HepG2 (cell line): Measurements from ENCODE around the gene SRXN1. TPM values are rescaled to one million over a fixed set of nuclear protein-coding genes. Genes with fewer than 3 reads are reported as not detected.

ENCODE experiments used
- ATAC-seq: fragments of 200-7000 bp; cut with Tn5 transposase; 3 replicates; pipeline ENCODE4 v1.9.1; 2020; ENCODE audit warnings: mild to moderate bottlenecking, moderate library complexity
- BruUV-seq: library from RNA; stranded (reverse); fragments of 400-500 nt; replicated peaks from 2 replicates; lab custom pipeline; 2021; lab: Mats Ljungman, UMichigan
- CTCF ChIA-PET: fragments of 300-600 bp; formaldehyde crosslinking; extraction: SDS; loops from one replicate; lab custom pipeline; 2021; ENCODE audit warnings: low total read pairs, inconsistent platforms, low intra/inter-chr PET ratio; lab: Yijun Ruan, JAX
- POLR2A ChIA-PET: fragments of 350-600 bp; sonication (Branson Sonifier 250); formaldehyde crosslinking; loops from one replicate; lab custom pipeline; 2020; ENCODE audit warnings: antibody characterized with exemption, inconsistent platforms; lab: Yijun Ruan, JAX
- DNase-seq: peaks from one replicate; pipeline ENCODE4 v3.0.0-alpha.2; 2015; ENCODE audit warnings: low spot score
- FAIRE-seq: peaks from 3 replicates; lab custom pipeline; 2011; peaks lifted over from hg19 to GRCh38; lab: Jason Lieb, UNC
- H2AFZ ChIP-seq: one replicate; pipeline ENCODE4 v1.6.1; 2011; ENCODE audit warnings: low read length, inconsistent platforms
- H3K27ac ChIP-seq: fragments of 300-600 bp; 3 replicates; pipeline ENCODE4 v1.8.0; 2011; ENCODE audit warnings: mixed run types, mild to moderate bottlenecking, mixed read lengths, low read length, inconsistent platforms; ENCODE audit not compliant: insufficient read depth; ENCODE audit errors: extremely low read length
- H3K27me3 ChIP-seq, 2 experiments: fragments of 200-600 bp in 1 of 2; 2 replicates in 1 of 2; 3 replicates in 1 of 2; pipeline versions ENCODE4 v1.6.0 to v1.8.0; 2011; ENCODE audit warnings: low read length in 2 of 2, mild to moderate bottlenecking in 2 of 2, moderate library complexity in 2 of 2, inconsistent platforms in 1 of 2; ENCODE audit not compliant: insufficient read depth in 2 of 2, control insufficient read depth in 1 of 2
- H3K36me3 ChIP-seq, 2 experiments: fragments of 200-600 bp in 1 of 2; replicated peaks in 1 of 2; 2 replicates in 1 of 2; 3 replicates in 1 of 2; pipeline versions ENCODE4 v1.5.1 to v1.8.0; 2011; ENCODE audit warnings: low read length in 2 of 2, inconsistent platforms in 1 of 2; ENCODE audit not compliant: insufficient read depth in 2 of 2, control insufficient read depth in 1 of 2
- H3K4me1 ChIP-seq: 2 replicates; pipeline ENCODE4 v1.5.1; 2012; ENCODE audit warnings: low read length, inconsistent platforms; ENCODE audit not compliant: insufficient read depth
- H3K4me2 ChIP-seq: 2 replicates; pipeline ENCODE4 v1.6.0; 2011; ENCODE audit warnings: low read depth, low read length, inconsistent platforms
- H3K4me3 ChIP-seq, 3 experiments: fragments of 200-600 bp in 1 of 3; sonication (generic), shearing (Covaris generic) in 1 of 3; replicated peaks in 1 of 3; 2 replicates each; pipeline ENCODE4 v1.5.1; 2011 to 2016; ENCODE audit warnings: low read length in 3 of 3, inconsistent platforms in 2 of 3, low read depth in 2 of 3, mild to moderate bottlenecking in 2 of 3, control low read depth in 1 of 3, mixed read lengths in 1 of 3; ENCODE audit not compliant: insufficient read depth in 1 of 3
- H3K79me2 ChIP-seq: one replicate; pipeline ENCODE4 v1.6.1; 2011; ENCODE audit warnings: low read length, inconsistent platforms; ENCODE audit not compliant: insufficient read depth
- H3K9ac ChIP-seq: 2 replicates; pipeline ENCODE4 v1.6.0; 2011; ENCODE audit warnings: mild to moderate bottlenecking, low read depth, low read length, inconsistent platforms; ENCODE audit not compliant: insufficient read depth
- H3K9me3 ChIP-seq: 2 replicates; pipeline ENCODE4 v1.5.1; 2012; ENCODE audit warnings: mild to moderate bottlenecking, low read length
- H4K20me1 ChIP-seq: 2 replicates; pipeline ENCODE4 v1.6.0; 2011; ENCODE audit warnings: inconsistent platforms, mild to moderate bottlenecking, low read length, moderate library complexity; ENCODE audit not compliant: insufficient read depth
- CBX1 ChIP-seq: IDR thresholded peaks from one replicate; pipeline ENCODE4 v1.6.1; 2016; ENCODE audit warnings: antibody characterized with exemption, low read depth
- NFATC3 ChIP-seq: sonication (generic); formaldehyde crosslinking; IDR thresholded peaks from 2 replicates; pipeline ENCODE4 v1.5.1; 2020; ENCODE audit warnings: mild to moderate bottlenecking, missing genetic modification reagents
- NR2F1 ChIP-seq, 2 experiments: fragments of 450-650 bp in 1 of 2; formaldehyde crosslinking in 1 of 2; IDR thresholded peaks; 2 replicates each; pipeline versions ENCODE4 v1.5.0 to v1.6.1; 2016 to 2020; ENCODE audit warnings: mild to moderate bottlenecking in 1 of 2, missing compliant biosample characterization in 1 of 2, missing genetic modification reagents in 1 of 2, moderate library complexity in 1 of 2
- PAX8 ChIP-seq: sonication (generic); formaldehyde crosslinking; IDR thresholded peaks from 2 replicates; pipeline ENCODE4 v1.8.0; 2022; ENCODE audit warnings: mild to moderate bottlenecking, missing genetic modification reagents, borderline replicate concordance
- POLR2AphosphoS2 ChIP-seq: IDR thresholded peaks from 2 replicates; pipeline ENCODE4 v1.6.1; 2011; ENCODE audit warnings: low read depth, low read length, improper control_type of control experiment
- RARA ChIP-seq: IDR thresholded peaks from 2 replicates; pipeline ENCODE4 v1.6.1; 2016; ENCODE audit warnings: missing genetic modification reagents, missing compliant biosample characterization
- XBP1 ChIP-seq: sonication (generic); formaldehyde crosslinking; IDR thresholded peaks from 2 replicates; pipeline ENCODE4 v1.5.0; 2020; ENCODE audit warnings: missing genetic modification reagents
- ZKSCAN5 ChIP-seq: sonication (generic); formaldehyde crosslinking; IDR thresholded peaks from 2 replicates; pipeline ENCODE4 v1.5.1; 2020; ENCODE audit warnings: mild to moderate bottlenecking, missing genetic modification reagents
- ZNF451 ChIP-seq: sonication (generic); formaldehyde crosslinking; IDR thresholded peaks from 2 replicates; pipeline ENCODE4 v1.5.0; 2020; ENCODE audit warnings: mild to moderate bottlenecking, missing genetic modification reagents
- ZNF550 ChIP-seq: sonication (generic); formaldehyde crosslinking; IDR thresholded peaks from 2 replicates; pipeline ENCODE4 v1.4.0; 2020; ENCODE audit warnings: mild to moderate bottlenecking, missing genetic modification reagents, borderline replicate concordance
- WGBS: methylation state at CpG from one replicate; pipeline ENCODE4 v1.1.6; 2017; ENCODE audit warnings: low lambda C conversion rate; 5-methylcytosine and 5-hydroxymethylcytosine counted together
- in situ Hi-C: cut with HindIII; loops from 2 replicates; pipeline ENCODE4 v1.10.0; 2017; ENCODE audit warnings: low pct_unique_long_range_greater_than_20kb; ENCODE audit not compliant: extremely low pct_ligation_motif_present
- intact Hi-C: fragments of 100-400 bp; cut with micrococcal nuclease; formaldehyde crosslinking; loops from one replicate; pipeline ENCODE4 v1.10.0; 2022; ENCODE audit not compliant: unreplicated experiment
- polyA plus RNA-seq, 8 experiments: library from polyadenylated mRNA; depleted of rRNA in 3 of 8; stranded (reverse) in 7 of 8; unstranded in 1 of 8; fragments of >200 nt; fragmentation: Illumina TruSeq in 4 of 8; extraction: Trizol in 4 of 8; gene quantifications; 2 replicates each; pipeline versions ENCODE4 v1.2.1 to v1.2.3, GENCODE V29; 2011 to 2016; ENCODE audit warnings: low read depth in 4 of 8, missing spikeins in 1 of 8, mixed read lengths in 1 of 8; ENCODE audit not compliant: insufficient read depth in 1 of 8
- total RNA-seq, 5 experiments: library from RNA; depleted of rRNA; stranded (reverse); fragments of >200 nt; fragmentation: Illumina TruSeq; extraction: Trizol; gene quantifications; 2 replicates each; pipeline ENCODE4 v1.2.3, GENCODE V29; 2016; ENCODE audit warnings: low read depth in 1 of 5
- TF ChIP-seq, protein P1 (sequence below): sonication (generic); formaldehyde crosslinking; IDR thresholded peaks from one replicate; pipeline ENCODE4 v1.5.1; 2020; ENCODE audit warnings: mild to moderate bottlenecking, missing genetic modification reagents; ENCODE audit errors: not compliant biosample characterization
- TF ChIP-seq, protein P2 (sequence below): sonication (generic); formaldehyde crosslinking; IDR thresholded peaks from 2 replicates; pipeline ENCODE4 v1.4.0; 2020; ENCODE audit warnings: missing genetic modification reagents, mild to moderate bottlenecking, borderline replicate concordance

SRXN1 gene
- total and polyA plus RNA-seq, 2 of the 13 experiments (the other 11 are each of a cell fraction or from before 2014, with no cell fraction given): 29.9 to 87.7 TPM

DNA sequence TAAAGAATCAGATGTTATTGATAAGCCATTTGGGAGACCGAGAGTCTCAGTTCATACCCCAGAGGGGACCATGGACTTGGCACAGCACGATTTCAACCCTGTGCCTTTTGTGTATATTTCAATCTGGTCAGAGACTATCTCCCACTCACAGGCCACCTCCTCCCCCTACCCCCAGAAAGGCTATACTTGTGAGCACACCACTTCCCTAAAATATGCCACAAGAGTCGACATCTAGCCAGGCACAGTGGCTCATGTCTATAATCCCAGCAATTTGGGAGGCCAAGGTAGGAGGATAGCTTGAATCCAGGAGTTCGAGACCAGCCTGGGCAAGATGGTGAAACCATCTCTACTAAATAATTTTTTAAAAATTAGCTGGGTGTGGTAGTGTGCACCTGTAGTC, 29.3 kb downstream of the SRXN1 start:
- H3K36me3 ChIP-seq: no peaks in the 10 kb centered on the region
- H3K27me3 ChIP-seq: peaks cover 0 to 50% of the 10 kb centered on the region in 2 experiments; a peak in 4 of 5 replicates
- DNase-seq: no peak
- no peak overlapping the region for H3K9ac ChIP-seq
- H3K27ac ChIP-seq: no peak overlapping the region
- ChIA-PET CTCF (no interaction called here), POLR2A (interaction anchor here (0.9 kb wide), 1 partner anchor 19 kb away, joined by 3 read pairs; no protein-coding TSS in a partner anchor)
- no peak for ATAC-seq
- H2AFZ ChIP-seq: no peak overlapping the region
- H3K9me3 ChIP-seq: no peaks in the 10 kb centered on the region
- in situ Hi-C loops: no loop called here
- H3K4me3 ChIP-seq: no peak overlapping the region
- WGBS: 6% methylated on average over 4 of the region's 4 CpGs
- BruUV-seq: no TSS peak
- no peak overlapping the region for H3K4me2 ChIP-seq
- peaks cover 5% of the 10 kb centered on the region for H3K4me1 ChIP-seq
- no peaks in the 10 kb centered on the region for H4K20me1 ChIP-seq
- H3K79me2 ChIP-seq: no peaks in the 10 kb centered on the region
- FAIRE-seq: peak; percentile 40
- intact Hi-C loops: no loop called here
- TF ChIP-seq POLR2AphosphoS2 (no peak), RARA (CRISPR knock-in tag) (no peak), CBX1 (no peak), ZKSCAN5 (CRISPR knock-in tag) (no peak), ZNF550 (CRISPR knock-in tag) (no peak), PAX8 (CRISPR knock-in tag) (no peak), NFATC3 (CRISPR knock-in tag) (no peak), NR2F1 (CRISPR knock-in tag; IDR thresholded peaks at IDR 0.05) (no peak), ZNF451 (CRISPR knock-in tag) (no peak), XBP1 (CRISPR knock-in tag) (no peak)
- TF ChIP-seq, protein P1, sequence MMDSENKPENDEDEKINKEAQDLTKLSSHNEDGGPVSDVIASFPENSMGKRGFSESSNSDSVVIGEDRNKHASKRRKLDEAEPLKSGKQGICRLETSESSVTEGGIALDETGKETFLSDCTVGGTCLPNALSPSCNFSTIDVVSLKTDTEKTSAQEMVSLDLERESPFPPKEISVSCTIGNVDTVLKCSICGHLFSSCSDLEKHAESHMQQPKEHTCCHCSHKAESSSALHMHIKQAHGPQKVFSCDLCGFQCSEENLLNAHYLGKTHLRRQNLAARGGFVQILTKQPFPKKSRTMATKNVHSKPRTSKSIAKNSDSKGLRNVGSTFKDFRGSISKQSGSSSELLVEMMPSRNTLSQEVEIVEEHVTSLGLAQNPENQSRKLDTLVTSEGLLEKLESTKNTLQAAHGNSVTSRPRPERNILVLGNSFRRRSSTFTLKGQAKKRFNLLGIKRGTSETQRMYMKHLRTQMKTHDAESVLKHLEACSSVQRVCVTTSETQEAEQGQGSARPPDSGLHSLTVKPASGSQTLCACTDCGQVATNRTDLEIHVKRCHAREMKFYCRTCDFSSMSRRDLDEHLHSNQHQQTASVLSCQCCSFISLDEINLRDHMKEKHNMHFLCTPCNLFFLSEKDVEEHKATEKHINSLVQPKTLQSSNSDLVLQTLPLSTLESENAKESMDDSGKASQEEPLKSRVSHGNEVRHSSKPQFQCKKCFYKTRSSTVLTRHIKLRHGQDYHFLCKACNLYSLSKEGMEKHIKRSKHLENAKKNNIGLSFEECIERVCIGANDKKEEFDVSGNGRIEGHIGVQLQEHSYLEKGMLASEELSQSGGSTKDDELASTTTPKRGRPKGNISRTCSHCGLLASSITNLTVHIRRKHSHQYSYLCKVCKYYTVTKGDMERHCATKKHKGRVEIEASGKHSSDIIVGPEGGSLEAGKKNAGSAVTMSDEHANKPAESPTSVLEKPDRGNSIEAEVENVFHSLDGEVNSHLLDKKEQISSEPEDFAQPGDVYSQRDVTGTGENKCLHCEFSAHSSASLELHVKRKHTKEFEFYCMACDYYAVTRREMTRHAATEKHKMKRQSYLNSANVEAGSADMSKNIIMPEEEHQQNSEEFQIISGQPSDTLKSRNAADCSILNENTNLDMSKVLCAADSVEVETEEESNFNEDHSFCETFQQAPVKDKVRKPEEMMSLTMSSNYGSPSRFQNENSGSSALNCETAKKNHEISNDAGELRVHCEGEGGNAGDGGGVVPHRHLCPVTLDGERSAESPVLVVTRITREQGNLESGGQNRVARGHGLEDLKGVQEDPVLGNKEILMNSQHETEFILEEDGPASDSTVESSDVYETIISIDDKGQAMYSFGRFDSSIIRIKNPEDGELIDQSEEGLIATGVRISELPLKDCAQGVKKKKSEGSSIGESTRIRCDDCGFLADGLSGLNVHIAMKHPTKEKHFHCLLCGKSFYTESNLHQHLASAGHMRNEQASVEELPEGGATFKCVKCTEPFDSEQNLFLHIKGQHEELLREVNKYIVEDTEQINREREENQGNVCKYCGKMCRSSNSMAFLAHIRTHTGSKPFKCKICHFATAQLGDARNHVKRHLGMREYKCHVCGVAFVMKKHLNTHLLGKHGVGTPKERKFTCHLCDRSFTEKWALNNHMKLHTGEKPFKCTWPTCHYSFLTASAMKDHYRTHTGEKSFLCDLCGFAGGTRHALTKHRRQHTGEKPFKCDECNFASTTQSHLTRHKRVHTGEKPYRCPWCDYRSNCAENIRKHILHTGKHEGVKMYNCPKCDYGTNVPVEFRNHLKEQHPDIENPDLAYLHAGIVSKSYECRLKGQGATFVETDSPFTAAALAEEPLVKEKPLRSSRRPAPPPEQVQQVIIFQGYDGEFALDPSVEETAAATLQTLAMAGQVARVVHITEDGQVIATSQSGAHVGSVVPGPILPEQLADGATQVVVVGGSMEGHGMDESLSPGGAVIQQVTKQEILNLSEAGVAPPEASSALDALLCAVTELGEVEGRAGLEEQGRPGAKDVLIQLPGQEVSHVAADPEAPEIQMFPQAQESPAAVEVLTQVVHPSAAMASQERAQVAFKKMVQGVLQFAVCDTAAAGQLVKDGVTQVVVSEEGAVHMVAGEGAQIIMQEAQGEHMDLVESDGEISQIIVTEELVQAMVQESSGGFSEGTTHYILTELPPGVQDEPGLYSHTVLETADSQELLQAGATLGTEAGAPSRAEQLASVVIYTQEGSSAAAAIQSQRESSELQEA (CRISPR knock-in tag): no peak
- TF ChIP-seq, protein P2, sequence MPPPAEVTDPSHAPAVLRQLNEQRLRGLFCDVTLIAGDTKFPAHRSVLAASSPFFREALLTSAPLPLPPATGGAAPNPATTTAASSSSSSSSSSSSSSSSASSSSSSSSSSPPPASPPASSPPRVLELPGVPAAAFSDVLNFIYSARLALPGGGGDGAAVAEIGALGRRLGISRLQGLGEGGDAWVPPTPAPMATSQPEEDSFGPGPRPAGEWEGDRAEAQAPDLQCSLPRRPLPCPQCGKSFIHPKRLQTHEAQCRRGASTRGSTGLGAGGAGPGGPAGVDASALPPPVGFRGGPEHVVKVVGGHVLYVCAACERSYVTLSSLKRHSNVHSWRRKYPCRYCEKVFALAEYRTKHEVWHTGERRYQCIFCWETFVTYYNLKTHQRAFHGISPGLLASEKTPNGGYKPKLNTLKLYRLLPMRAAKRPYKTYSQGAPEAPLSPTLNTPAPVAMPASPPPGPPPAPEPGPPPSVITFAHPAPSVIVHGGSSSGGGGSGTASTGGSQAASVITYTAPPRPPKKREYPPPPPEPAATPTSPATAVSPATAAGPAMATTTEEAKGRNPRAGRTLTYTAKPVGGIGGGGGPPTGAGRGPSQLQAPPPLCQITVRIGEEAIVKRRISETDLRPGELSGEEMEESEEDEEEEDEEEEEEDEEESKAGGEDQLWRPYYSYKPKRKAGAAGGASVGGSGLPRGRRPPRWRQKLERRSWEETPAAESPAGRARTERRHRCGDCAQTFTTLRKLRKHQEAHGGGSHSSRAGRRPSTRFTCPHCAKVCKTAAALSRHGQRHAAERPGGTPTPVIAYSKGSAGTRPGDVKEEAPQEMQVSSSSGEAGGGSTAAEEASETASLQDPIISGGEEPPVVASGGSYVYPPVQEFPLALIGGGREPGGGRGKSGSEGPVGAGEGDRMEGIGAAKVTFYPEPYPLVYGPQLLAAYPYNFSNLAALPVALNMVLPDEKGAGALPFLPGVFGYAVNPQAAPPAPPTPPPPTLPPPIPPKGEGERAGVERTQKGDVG (CRISPR knock-in tag): no peak
